ENCODE results near the gene NKX6-2. TPM values are rescaled to one million over a fixed set of nuclear protein-coding genes. Genes with fewer than 3 reads are reported as not detected.
A peak's percentile ranks its signal among the peaks of the same experiment; 100 is the strongest.

NKX6-2 gene
- total RNA-seq: 0.03 and 0.04 TPM in 2 replicates
- polyA plus RNA-seq: 4.9 and 5.0 TPM in 2 replicates

- 6% methylated on average over 21 of the region's 119 CpGs for WGBS (ENCODE audit: low lambda C conversion rate, missing lambda C conversion rate)
- no peak within 1 kb of the TSS for H3K27ac ChIP-seq
- no peaks in the 10 kb centered on the region for H3K36me3 ChIP-seq (replicated peaks; ENCODE audit: insufficient read depth, low read depth)
- H2AFZ ChIP-seq: no peak within 1 kb of the TSS
- H3K4me2 ChIP-seq: peak within 1 kb of the TSS; percentile 75
- no peak within 1 kb of the TSS for H3K4me3 ChIP-seq
- no peaks in the 10 kb centered on the region for H3K79me2 ChIP-seq
- no peaks in the 10 kb centered on the region for H3K9me2 ChIP-seq (replicated peaks; ENCODE audit: insufficient read depth)
- peaks cover 7% of the 10 kb centered on the region for H4K20me1 ChIP-seq (ENCODE audit: insufficient read depth, poor library complexity, severe bottlenecking)
- H3K9me3 ChIP-seq (ENCODE audit: low read depth): no peaks in the 10 kb centered on the region
- peak; percentile 51 for TF ChIP-seq EZH2phosphoT487 (IDR thresholded peaks at IDR 0.05; ENCODE audit: low read depth, severe bottlenecking, unreplicated experiment)
- TF ChIP-seq CTCF (IDR thresholded peaks at IDR 0.05; ENCODE audit: poor library complexity): no peak
- no peak for DNase-seq (ENCODE audit: low spot score)
- H3K4me1 ChIP-seq (ENCODE audit: insufficient read depth): peaks cover 29% of the 10 kb centered on the region
- H3K27me3 ChIP-seq: peaks cover 76% of the 10 kb centered on the region
These were observed at the start of gene NKX6-2 for GRCh38 chr10:132785723-132786475. TSS of gene NKX6-2 (minus strand) at chr10:132786147. CDS start at chr10:132785948, 199 bp downstream.

- WGBS (ENCODE audit: low lambda C conversion rate, missing lambda C conversion rate): 94% methylated on average over 24 of the region's 25 CpGs
- H3K27ac ChIP-seq: no peak overlapping the region
These were observed 49.2 kb upstream of the NKX6-2 start for GRCh38 chr10:132834891-132835847.

GRCh38 chr10:132834311-132834761 is 48.4 kb upstream of the NKX6-2 start:
- 95% methylated on average over 17 of the region's 18 CpGs for WGBS (ENCODE audit: low lambda C conversion rate, missing lambda C conversion rate)
- no peak overlapping the region for H3K4me3 ChIP-seq
- no peaks in the 10 kb centered on the region for H3K4me1 ChIP-seq (ENCODE audit: insufficient read depth)
- H4K20me1 ChIP-seq (ENCODE audit: insufficient read depth, poor library complexity, severe bottlenecking): no peaks in the 10 kb centered on the region
- H3K9me3 ChIP-seq (ENCODE audit: low read depth): no peaks in the 10 kb centered on the region
- peaks cover 21% of the 10 kb centered on the region for H3K27me3 ChIP-seq
- H3K79me2 ChIP-seq: no peaks in the 10 kb centered on the region
- H3K4me2 ChIP-seq: no peak overlapping the region
- no peak overlapping the region for H2AFZ ChIP-seq
- no peak for TF ChIP-seq EZH2 (IDR thresholded peaks at IDR 0.05; ENCODE audit: borderline replicate concordance)
- TF ChIP-seq EZH2phosphoT487 (IDR thresholded peaks at IDR 0.05; ENCODE audit: low read depth, severe bottlenecking, unreplicated experiment): no peak
- TF ChIP-seq CTCF (IDR thresholded peaks at IDR 0.05; ENCODE audit: poor library complexity): no peak
- H3K27ac ChIP-seq: no peak overlapping the region
- no peaks in the 10 kb centered on the region for H3K9me2 ChIP-seq (replicated peaks; ENCODE audit: insufficient read depth)
- no peak for DNase-seq (ENCODE audit: low spot score)
- H3K36me3 ChIP-seq (replicated peaks; ENCODE audit: insufficient read depth, low read depth): no peaks in the 10 kb centered on the region

More at GRCh38 chr10:132834891-132835847, 49.2 kb upstream of the NKX6-2 start:
- Histone ChIP-seq H4K20me1 (ENCODE audit: insufficient read depth, poor library complexity, severe bottlenecking) (no peaks in the 10 kb centered on the region), H3K79me2 (no peaks in the 10 kb centered on the region), H3K4me1 (ENCODE audit: insufficient read depth) (no peaks in the 10 kb centered on the region), H2AFZ (no peak overlapping the region), H3K27me3 (peaks cover 20% of the 10 kb centered on the region), H3K36me3 (replicated peaks; ENCODE audit: insufficient read depth, low read depth) (no peaks in the 10 kb centered on the region), H3K4me2 (no peak overlapping the region), H3K9me2 (replicated peaks; ENCODE audit: insufficient read depth) (no peaks in the 10 kb centered on the region), H3K9me3 (ENCODE audit: low read depth) (no peaks in the 10 kb centered on the region), H3K4me3 (no peak overlapping the region)
- DNase-seq (ENCODE audit: low spot score): no peak
- TF ChIP-seq CTCF (IDR thresholded peaks at IDR 0.05; ENCODE audit: poor library complexity) (no peak), EZH2phosphoT487 (IDR thresholded peaks at IDR 0.05; ENCODE audit: low read depth, severe bottlenecking, unreplicated experiment) (no peak), EZH2 (IDR thresholded peaks at IDR 0.05; ENCODE audit: borderline replicate concordance) (no peak)
